ENCODE results near the gene CCNT2. TPM values are rescaled to one million over a fixed set of nuclear protein-coding genes. Genes with fewer than 3 reads are reported as not detected.

Gene CCNT2
- polyA plus RNA-seq, 1 of the 3 experiments (the other 2 are of a cell fraction) = 5.3 TPM

GRCh38 chr2:134985061-134985460, 66.4 kb downstream of the CCNT2 start:
- H3K9ac ChIP-seq = no peak overlapping the region
- ChIA-PET POLR2A (no interaction called here), CTCF (no interaction called here)
- TF ChIP-seq EZH2phosphoT487 (IDR thresholded peaks at IDR 0.05; ENCODE audit: borderline replicate concordance, low read depth) (no peak), EP300 (IDR thresholded peaks at IDR 0.05; ENCODE audit: borderline replicate concordance in 1 of 2, low read depth in 1 of 2, low read length in 1 of 2) (no peak), POLR2AphosphoS5 (IDR thresholded peaks at IDR 0.05; ENCODE audit: low read depth, low read length) (no peak), GABPA (IDR thresholded peaks at IDR 0.05; ENCODE audit: low read depth) (no peak), GATA2 (CRISPR knock-in tag; IDR thresholded peaks at IDR 0.05) (no peak), USF1 (IDR thresholded peaks at IDR 0.05; ENCODE audit: borderline replicate concordance, low read depth) (no peak), REST (IDR thresholded peaks at IDR 0.05; ENCODE audit: low read depth, low read length) (no peak), JUND (IDR thresholded peaks at IDR 0.05) (no peak), ELF1 (IDR thresholded peaks at IDR 0.05) (no peak), NRF1 (IDR thresholded peaks at IDR 0.05; ENCODE audit: low read depth, low read length) (no peak), ZBTB33 (IDR thresholded peaks at IDR 0.05; ENCODE audit: borderline replicate concordance, low read depth) (no peak), CHD2 (IDR thresholded peaks at IDR 0.05; ENCODE audit: low read length, partially characterized antibody) (no peak), USF2 (IDR thresholded peaks at IDR 0.05; ENCODE audit: borderline replicate concordance, low read depth, low read length) (no peak)
- no peak for DNase-seq
- H3K4me2 ChIP-seq = no peak overlapping the region
- H3K36me3 ChIP-seq (replicated peaks in 1 of 2; ENCODE audit: control insufficient read depth in 1 of 2, insufficient read depth in 2 of 2, low read length in 1 of 2) = no peaks in the 10 kb centered on the region
- H2AFZ ChIP-seq (ENCODE audit: low read depth) = no peak overlapping the region
- H4K20me1 ChIP-seq (ENCODE audit: insufficient read depth) = no peaks in the 10 kb centered on the region
- no peaks in the 10 kb centered on the region for H3F3A ChIP-seq (replicated peaks; ENCODE audit: insufficient read depth)
- no peak overlapping the region for H3K27ac ChIP-seq (ENCODE audit: low read depth in 2 of 2, low read length in 1 of 2)
- H3K79me2 ChIP-seq (ENCODE audit: insufficient read depth) = no peaks in the 10 kb centered on the region
- WGBS (ENCODE audit: low lambda C conversion rate) = 66% methylated on average over 3 of the region's 3 CpGs
- no peaks in the 10 kb centered on the region for H3K27me3 ChIP-seq (ENCODE audit: insufficient read depth)
- no peak overlapping the region for H3K4me3 ChIP-seq (ENCODE audit: low read depth in 2 of 2, low read length in 1 of 2)
- no peaks in the 10 kb centered on the region for H3K9me2 ChIP-seq
- no peaks in the 10 kb centered on the region for H3K4me1 ChIP-seq (ENCODE audit: control insufficient read depth in 1 of 2, insufficient read depth in 2 of 2, low read depth in 1 of 2, low read length in 1 of 2)
- H3K9me3 ChIP-seq = no peaks in the 10 kb centered on the region
